Measurements from ENCODE around the gene TMEM126A.

Gene TMEM126A

DNA sequence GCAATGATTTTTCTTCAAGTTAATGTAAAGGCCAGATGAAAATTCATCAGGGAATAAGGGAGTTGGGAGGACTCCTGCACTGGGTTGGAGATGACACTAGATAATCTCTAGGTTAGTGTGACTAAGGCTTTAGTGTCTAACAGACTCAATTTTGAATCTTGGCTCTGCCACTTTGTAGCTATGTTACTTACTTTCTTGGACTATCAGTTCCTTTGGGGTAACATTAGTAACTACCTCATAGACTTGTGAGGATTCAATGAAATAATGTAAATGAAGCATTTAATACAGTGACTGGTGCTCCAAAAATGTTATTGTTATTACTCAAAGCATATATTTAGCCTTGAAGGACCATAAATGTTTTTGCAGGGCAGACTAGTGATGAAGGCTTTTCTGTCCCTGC is 47.8 kb downstream of the TMEM126A start:
- DNase-seq (ENCODE audit: low read depth) = no peak

DNA sequence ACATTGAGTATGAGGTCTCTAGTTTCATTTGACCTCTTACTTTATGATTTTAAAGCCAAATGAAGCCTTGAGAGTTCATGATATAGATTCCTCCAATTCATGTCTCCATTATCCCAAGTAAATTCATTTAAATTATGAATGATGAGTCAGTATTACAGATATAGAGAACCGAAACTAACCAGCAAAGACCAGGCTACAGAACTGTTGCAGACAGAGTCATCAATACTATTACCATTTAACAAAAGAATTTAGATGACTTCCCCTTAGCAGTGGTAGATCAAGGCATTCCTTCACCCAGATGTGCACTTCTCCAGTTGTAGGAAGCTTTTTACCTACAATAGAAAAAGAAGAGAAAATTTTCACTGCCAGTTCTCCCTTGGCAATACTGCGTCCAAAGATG is 50.0 kb downstream of the TMEM126A start:
- no peak for DNase-seq (ENCODE audit: low read depth)

DNA sequence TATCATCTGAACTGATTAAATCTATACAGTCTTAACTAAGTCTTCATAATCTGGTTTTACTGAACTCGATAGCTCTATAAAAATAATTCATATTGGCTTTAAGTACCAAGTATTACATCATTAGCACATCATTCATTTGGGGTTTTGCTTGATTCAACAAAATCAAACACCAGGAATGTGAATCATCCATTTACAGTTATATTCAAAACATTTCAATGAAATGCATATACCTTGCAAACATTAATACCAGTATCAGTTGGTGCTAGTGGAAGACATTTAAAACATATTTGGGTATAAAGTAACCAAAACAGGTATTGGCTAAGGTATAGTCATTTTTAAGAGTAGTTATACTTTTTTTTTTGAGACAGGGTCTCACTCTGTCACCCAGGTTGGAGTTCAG is 50.4 kb downstream of the TMEM126A start:
- DNase-seq (ENCODE audit: low read depth) = no peak

DNA sequence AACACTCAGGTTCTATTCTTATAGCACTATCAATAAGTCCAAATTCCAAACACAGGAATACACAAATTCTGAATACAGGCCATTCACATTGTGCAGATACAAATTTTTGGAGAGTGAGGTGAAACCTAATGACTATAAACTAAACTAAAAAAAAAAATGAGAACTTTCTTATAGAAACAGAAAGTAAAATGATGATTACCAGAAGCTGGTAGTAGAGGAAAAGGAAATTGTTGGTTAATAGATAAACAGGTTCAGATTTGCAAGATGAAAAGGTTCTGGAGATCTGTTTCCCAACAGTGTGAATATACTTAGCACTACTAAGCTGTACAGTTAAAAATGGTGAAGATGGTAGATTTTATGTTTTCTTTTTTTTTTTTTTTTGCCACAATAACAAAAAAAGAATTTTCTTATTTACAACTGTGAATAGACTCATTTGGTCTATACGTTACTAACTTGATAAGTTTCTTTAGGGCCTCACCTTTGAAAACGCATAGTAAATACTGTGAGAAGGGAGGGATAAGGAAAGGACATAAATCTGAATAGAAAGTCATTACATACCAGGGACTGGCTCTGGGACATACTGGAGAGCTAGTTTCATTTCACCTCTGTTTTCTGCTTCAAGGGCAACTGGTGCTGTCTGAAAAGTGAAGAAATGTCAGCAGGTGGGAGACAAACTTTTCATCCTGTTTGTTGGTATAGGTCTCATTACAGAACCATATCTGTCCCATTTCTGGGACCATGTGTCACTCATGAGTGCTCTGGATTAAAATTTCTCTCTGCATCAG is 52.4 kb downstream of the TMEM126A start:
- no peak for DNase-seq (ENCODE audit: low read depth)

DNA sequence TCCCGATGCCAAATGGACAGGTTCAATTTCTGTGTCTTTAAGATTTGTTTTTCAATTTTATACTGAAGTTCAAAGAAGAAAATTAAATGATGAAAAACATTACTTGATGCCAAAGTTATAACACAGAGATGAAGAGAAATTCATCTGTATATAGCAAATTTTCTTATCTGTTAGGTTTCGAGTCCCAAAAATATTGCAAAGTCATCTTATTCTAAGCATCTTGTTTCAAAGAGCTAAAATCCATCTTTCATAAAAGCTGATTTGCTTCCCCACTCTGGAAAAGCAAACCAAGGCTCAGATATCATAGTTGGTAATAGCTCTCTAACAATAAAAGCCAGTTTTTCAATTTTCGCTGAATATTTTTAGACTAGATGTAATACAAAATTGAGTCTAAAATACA is 57.2 kb downstream of the TMEM126A start:
- no peak for DNase-seq (ENCODE audit: low read depth)

DNA sequence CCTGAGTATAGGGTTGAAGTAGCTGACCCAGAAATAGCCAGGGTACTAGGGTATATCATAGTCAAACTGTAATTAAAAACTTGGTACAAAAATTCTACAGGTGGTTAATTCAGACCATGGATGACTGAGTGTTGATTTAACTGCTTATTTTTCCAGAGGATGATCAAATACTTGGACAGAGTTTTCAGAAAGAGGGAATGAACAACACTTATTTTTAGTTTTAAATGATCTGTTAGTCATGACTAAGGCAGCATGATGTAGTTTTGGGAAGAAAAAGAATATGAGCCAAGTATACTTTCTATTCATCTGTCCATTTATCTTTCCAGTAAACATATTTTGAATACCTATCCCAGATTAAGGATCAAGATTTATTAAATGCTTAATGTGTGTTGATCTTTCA is 58.0 kb downstream of the TMEM126A start:
- no peak for DNase-seq (ENCODE audit: low read depth)

Data from activated T-cell treated with anti-CD3 and anti-CD28 coated beads for 24 hours (primary cell).